K562 (cell line): ENCODE measurements around the gene NUPR1. TPM values are rescaled to one million over a fixed set of nuclear protein-coding genes. Genes with fewer than 3 reads are reported as not detected.
"Not testable (repeated sequence)": the region's sequence is repeated elsewhere in the genome, so short reads cannot be mapped to it uniquely, and the experiment has no call there.

Source experiments
- ATAC-seq: fragments of 200-7000 bp; cut with Tn5 transposase; 3 replicates; pipeline ENCODE4 v1.9.1; 2020; ENCODE audit warnings: moderate library complexity
- BruUV-seq: library from RNA; stranded (reverse); fragments of 400-500 nt; replicated peaks from 2 replicates; lab custom pipeline; 2021; lab: Mats Ljungman, UMichigan
- CTCF ChIA-PET: fragments of 300-600 bp; formaldehyde crosslinking; extraction: SDS; loops from one replicate; lab custom pipeline; 2021; ENCODE audit warnings: low intra/inter-chr PET ratio; lab: Yijun Ruan, JAX
- POLR2A ChIA-PET: fragments of 300-600, 350-650 bp; sonication (Branson Sonifier 250); formaldehyde crosslinking; extraction: SDS; loops from one replicate; lab custom pipeline; 2021; ENCODE audit warnings: antibody characterized with exemption, inconsistent platforms; lab: Yijun Ruan, JAX
- DNase-seq, 4 experiments: peaks; one replicate each; pipeline versions ENCODE4 v3.0.0 to v3.0.0-alpha.2; 2011 to 2018; ENCODE audit warnings: low spot score in 3 of 4, mixed read lengths in 3 of 4; ENCODE audit errors: extremely low read depth in 1 of 4
- FAIRE-seq: peaks from 2 replicates; lab custom pipeline; 2011; peaks lifted over from hg19 to GRCh38; lab: Jason Lieb, UNC
- H2AFZ ChIP-seq: 2 replicates; pipeline ENCODE4 v1.6.0; 2011; ENCODE audit warnings: low read depth, low read length, control low read depth, inconsistent platforms
- H3K27ac ChIP-seq: fragments of 200-600 bp; 3 replicates; pipeline ENCODE4 v1.8.0; 2011; ENCODE audit warnings: low read depth, mild to moderate bottlenecking, control low read depth, inconsistent platforms, low read length, moderate library complexity, mixed read lengths; ENCODE audit errors: extremely low read depth
- H3K27me3 ChIP-seq, 2 experiments: fragments of 300-600 bp in 1 of 2; 2 replicates in 1 of 2; 3 replicates in 1 of 2; pipeline versions ENCODE4 v1.6.0 to v1.8.0; 2011; ENCODE audit warnings: inconsistent platforms in 2 of 2, low read length in 2 of 2, mild to moderate bottlenecking in 1 of 2, mixed read lengths in 1 of 2, moderate library complexity in 1 of 2; ENCODE audit not compliant: control insufficient read depth in 2 of 2, insufficient read depth in 2 of 2
- H3K36me3 ChIP-seq: fragments of 300-600 bp; 3 replicates; pipeline ENCODE4 v1.8.0; 2011; ENCODE audit warnings: mild to moderate bottlenecking, low read length, inconsistent platforms; ENCODE audit not compliant: control insufficient read depth, insufficient read depth
- H3K4me1 ChIP-seq, 2 experiments: fragments of 200-600 bp in 1 of 2; replicated peaks in 1 of 2; 2 replicates in 1 of 2; 3 replicates in 1 of 2; pipeline versions ENCODE4 v1.5.1 to v1.8.0; 2011; ENCODE audit warnings: inconsistent platforms in 2 of 2, low read length in 2 of 2, mild to moderate bottlenecking in 1 of 2, mixed read lengths in 1 of 2, moderate library complexity in 1 of 2; ENCODE audit not compliant: control insufficient read depth in 2 of 2, insufficient read depth in 2 of 2
- H3K4me2 ChIP-seq: 2 replicates; pipeline ENCODE4 v1.6.1; 2011; ENCODE audit warnings: low read length, control low read depth, inconsistent platforms, mixed read lengths; ENCODE audit not compliant: insufficient read depth
- H3K4me3 ChIP-seq: fragments of 200-600 bp; sonication (generic), shearing (Covaris generic); 2 replicates; pipeline ENCODE4 v1.5.1; 2016; ENCODE audit warnings: control low read depth, inconsistent platforms
- H3K79me2 ChIP-seq: fragments of 200-600 bp; 3 replicates; pipeline ENCODE4 v1.8.0; 2011; ENCODE audit warnings: low read length, inconsistent platforms; ENCODE audit not compliant: control insufficient read depth, insufficient read depth
- H3K9ac ChIP-seq, 2 experiments: 2 replicates each; pipeline versions ENCODE4 v1.6.0 to v1.6.1; 2011; ENCODE audit warnings: low read depth in 2 of 2, low read length in 2 of 2, control low read depth in 1 of 2, inconsistent platforms in 1 of 2, mild to moderate bottlenecking in 1 of 2, mixed read lengths in 1 of 2; ENCODE audit not compliant: insufficient read depth in 1 of 2
- H3K9me1 ChIP-seq: one replicate; pipeline ENCODE4 v1.6.0; 2011; ENCODE audit warnings: inconsistent platforms, mild to moderate bottlenecking, low read length, moderate library complexity; ENCODE audit not compliant: control insufficient read depth, insufficient read depth
- H3K9me3 ChIP-seq: replicated peaks from 2 replicates; pipeline ENCODE4 v1.5.1; 2011; ENCODE audit warnings: low read depth, low read length, inconsistent platforms; ENCODE audit not compliant: control insufficient read depth, insufficient read depth
- H4K20me1 ChIP-seq: replicated peaks from 2 replicates; pipeline ENCODE4 v1.6.1; 2011; ENCODE audit warnings: low read length, inconsistent platforms, mixed read lengths; ENCODE audit not compliant: control insufficient read depth, insufficient read depth
- WGBS: fragments of 100-300 bp; shearing (Covaris generic); methylation state at CpG from one replicate; pipeline ENCODE4 v1.1.6; 2016; ENCODE audit warnings: low coverage, mixed read lengths; ENCODE audit not compliant: insufficient coverage; ENCODE audit errors: missing lambda C conversion rate; 5-methylcytosine and 5-hydroxymethylcytosine counted together
- in situ Hi-C: fragments of 300-500 bp; cut with MboI; formaldehyde crosslinking; loops from 4 replicates; pipeline ENCODE4 v1.15.0; 2018; ENCODE audit warnings: inconsistent platforms, mixed read lengths
- intact Hi-C: fragments of 100-400 bp; cut with micrococcal nuclease; formaldehyde crosslinking; loops from 2 replicates; pipeline ENCODE4 v1.14.2; 2022
- polyA plus RNA-seq, 8 experiments: library from polyadenylated mRNA; depleted of rRNA in 4 of 8; stranded (reverse) in 5 of 8; unstranded in 3 of 8; fragments of >200 nt; fragmentation: Nextera tagmentation in 2 of 8; fragmentation: Illumina TruSeq in 1 of 8; extraction: Ambion mirVana in 2 of 8; extraction: Trizol in 1 of 8; gene quantifications; 2 replicates each; pipeline versions ENCODE4 v1.2.1 to v1.2.3, GENCODE V29; 2011 to 2014; ENCODE audit warnings: inconsistent platforms in 1 of 8, missing spikeins in 1 of 8
- total RNA-seq, 7 experiments: library from RNA; depleted of rRNA in 6 of 7; stranded (reverse); fragments of >200 nt in 6 of 7; fragmentation: Illumina TruSeq in 2 of 7; extraction: Trizol in 2 of 7; gene quantifications; 2 replicates each; pipeline versions ENCODE4 v1.2.1 to v1.2.3, GENCODE V29; 2011 to 2021; ENCODE audit warnings: low replicate concordance in 1 of 7

NUPR1 gene
- total and polyA plus RNA-seq, 9 of the 15 experiments (the other 6 are each of a cell fraction or from before 2014, with no cell fraction given) = 0.07 to 1.5 (median 0.27) TPM

GRCh38 chr16:28483361-28483760, 55.4 kb downstream of the NUPR1 start:
- H3K27me3 ChIP-seq, H3K9me3 ChIP-seq, H3K9ac ChIP-seq, H3K4me1 ChIP-seq, H3K4me3 ChIP-seq, H3K4me2 ChIP-seq, H3K79me2 ChIP-seq, intact Hi-C loops, H3K9me1 ChIP-seq, CTCF ChIA-PET, ATAC-seq, H3K27ac ChIP-seq, DNase-seq, H2AFZ ChIP-seq, H4K20me1 ChIP-seq, FAIRE-seq, BruUV-seq, POLR2A ChIA-PET: not testable (repeated sequence)
- WGBS = 83% methylated on average over 4 of the region's 5 CpGs
- H3K36me3 ChIP-seq = peaks cover 51% of the 10 kb centered on the region; the same call in 1 of the 3 replicates
- in situ Hi-C loops = loop anchor here (25.0 kb wide), 1 partner anchor 1729 kb away; no protein-coding TSS in a partner anchor

Other genes with a start within 250 kb of the NUPR1 start
Only the 7 nearest of the 13 such genes appear.
- gene NPIPB7, start 66.6 kb downstream of the NUPR1 start, total RNA-seq (2014; rRNA removed) = not detected in 2 replicates
- not detected in 2 replicates for gene NPIPB7, start 66.6 kb downstream of the NUPR1 start, total RNA-seq (2014; rRNA removed; fragmentation: Illumina TruSeq; extraction: Trizol)
- not detected in 2 replicates for gene NPIPB7, start 66.6 kb downstream of the NUPR1 start, total RNA-seq (2015; rRNA removed; fragmentation: Illumina TruSeq; extraction: Trizol)
- gene NPIPB7, start 66.6 kb downstream of the NUPR1 start, total RNA-seq (2021) = not detected in 2 replicates
- gene NPIPB7, start 66.6 kb downstream of the NUPR1 start, polyA plus RNA-seq (2011; rRNA removed) = not detected in 2 replicates
- gene NPIPB7, start 66.6 kb downstream of the NUPR1 start, polyA plus RNA-seq (2014; fragmentation: Illumina TruSeq; extraction: Trizol) = not detected in 2 replicates
- gene NPIPB7, start 66.6 kb downstream of the NUPR1 start, polyA plus RNA-seq (2014; fragmentation: Nextera tagmentation; extraction: Ambion mirVana) = under 1 TPM in 1 of 2 experiments, not detected in 1; 0.07 TPM
- gene NPIPB7, start 66.6 kb downstream of the NUPR1 start, polyA plus RNA-seq (2014; rRNA removed) = not detected in 2 replicates
- 11.0 and 11.1 TPM in 2 replicates for gene CLN3, start 46.9 kb downstream of the NUPR1 start, total RNA-seq (2014; rRNA removed)
- 4.5 and 5.6 TPM in 2 replicates for gene CLN3, start 46.9 kb downstream of the NUPR1 start, total RNA-seq (2014; rRNA removed; fragmentation: Illumina TruSeq; extraction: Trizol)
- 11.6 and 11.9 TPM in 2 replicates for gene CLN3, start 46.9 kb downstream of the NUPR1 start, total RNA-seq (2015; rRNA removed; fragmentation: Illumina TruSeq; extraction: Trizol)
- gene CLN3, start 46.9 kb downstream of the NUPR1 start, total RNA-seq (2021) = 27.1 and 31.9 TPM in 2 replicates
- gene CLN3, start 46.9 kb downstream of the NUPR1 start, polyA plus RNA-seq (2011; rRNA removed) = 12.5 and 24.8 TPM in 2 replicates
- gene CLN3, start 46.9 kb downstream of the NUPR1 start, polyA plus RNA-seq (2014; fragmentation: Illumina TruSeq; extraction: Trizol) = 20.9 and 30.5 TPM in 2 replicates
- gene CLN3, start 46.9 kb downstream of the NUPR1 start, polyA plus RNA-seq (2014; fragmentation: Nextera tagmentation; extraction: Ambion mirVana) = 1 to 10 TPM; 2.5 to 3.1 TPM
- 12.7 and 19.9 TPM in 2 replicates for gene CLN3, start 46.9 kb downstream of the NUPR1 start, polyA plus RNA-seq (2014; rRNA removed)
- 3.6 and 3.8 TPM in 2 replicates for gene APOBR, start 44.3 kb downstream of the NUPR1 start, total RNA-seq (2014; rRNA removed)
- gene APOBR, start 44.3 kb downstream of the NUPR1 start, total RNA-seq (2014; rRNA removed; fragmentation: Illumina TruSeq; extraction: Trizol) = 0.25 and 0.32 TPM in 2 replicates
- gene APOBR, start 44.3 kb downstream of the NUPR1 start, total RNA-seq (2015; rRNA removed; fragmentation: Illumina TruSeq; extraction: Trizol) = 1.9 and 2.3 TPM in 2 replicates
- gene APOBR, start 44.3 kb downstream of the NUPR1 start, total RNA-seq (2021) = 3.2 and 4.3 TPM in 2 replicates
- gene APOBR, start 44.3 kb downstream of the NUPR1 start, polyA plus RNA-seq (2011; rRNA removed) = 0.67 and 2.0 TPM in 2 replicates
- 3.8 and 7.3 TPM in 2 replicates for gene APOBR, start 44.3 kb downstream of the NUPR1 start, polyA plus RNA-seq (2014; fragmentation: Illumina TruSeq; extraction: Trizol)
- gene APOBR, start 44.3 kb downstream of the NUPR1 start, polyA plus RNA-seq (2014; fragmentation: Nextera tagmentation; extraction: Ambion mirVana) = under 1 TPM in 1 of 2 experiments, not detected in 1; 0.08 TPM
- gene APOBR, start 44.3 kb downstream of the NUPR1 start, polyA plus RNA-seq (2014; rRNA removed) = 4.2 and 6.1 TPM in 2 replicates
- gene IL27, start 32.1 kb downstream of the NUPR1 start, total RNA-seq (2014; rRNA removed) = not detected in 2 replicates
- gene IL27, start 32.1 kb downstream of the NUPR1 start, total RNA-seq (2014; rRNA removed; fragmentation: Illumina TruSeq; extraction: Trizol) = not detected in 2 replicates
- gene IL27, start 32.1 kb downstream of the NUPR1 start, total RNA-seq (2015; rRNA removed; fragmentation: Illumina TruSeq; extraction: Trizol) = not detected in 2 replicates
- not detected in 2 replicates for gene IL27, start 32.1 kb downstream of the NUPR1 start, total RNA-seq (2021)
- not detected in 2 replicates for gene IL27, start 32.1 kb downstream of the NUPR1 start, polyA plus RNA-seq (2011; rRNA removed)
- gene IL27, start 32.1 kb downstream of the NUPR1 start, polyA plus RNA-seq (2014; fragmentation: Illumina TruSeq; extraction: Trizol) = not detected in 2 replicates
- gene IL27, start 32.1 kb downstream of the NUPR1 start, polyA plus RNA-seq (2014; fragmentation: Nextera tagmentation; extraction: Ambion mirVana) = not detected
- not detected in 2 replicates for gene IL27, start 32.1 kb downstream of the NUPR1 start, polyA plus RNA-seq (2014; rRNA removed)
- gene SGF29, start 14.9 kb upstream of the NUPR1 start, total RNA-seq (2014; rRNA removed) = 33.1 and 36.1 TPM in 2 replicates
- gene SGF29, start 14.9 kb upstream of the NUPR1 start, total RNA-seq (2014; rRNA removed; fragmentation: Illumina TruSeq; extraction: Trizol) = 16.3 and 21.2 TPM in 2 replicates
- gene SGF29, start 14.9 kb upstream of the NUPR1 start, total RNA-seq (2015; rRNA removed; fragmentation: Illumina TruSeq; extraction: Trizol) = 28.1 and 31.3 TPM in 2 replicates
- 34.2 and 41.1 TPM in 2 replicates for gene SGF29, start 14.9 kb upstream of the NUPR1 start, total RNA-seq (2021)
- gene SGF29, start 14.9 kb upstream of the NUPR1 start, polyA plus RNA-seq (2011; rRNA removed) = 2.6 and 4.1 TPM in 2 replicates
- gene SGF29, start 14.9 kb upstream of the NUPR1 start, polyA plus RNA-seq (2014; fragmentation: Illumina TruSeq; extraction: Trizol) = 24.5 and 30.9 TPM in 2 replicates
- 10 to 100 TPM in 1 of 2 experiments, 1 to 10 TPM in 1; 6.0 to 11.9 TPM for gene SGF29, start 14.9 kb upstream of the NUPR1 start, polyA plus RNA-seq (2014; fragmentation: Nextera tagmentation; extraction: Ambion mirVana)
- 14.4 and 16.5 TPM in 2 replicates for gene SGF29, start 14.9 kb upstream of the NUPR1 start, polyA plus RNA-seq (2014; rRNA removed)
- gene SULT1A2, start 58.1 kb upstream of the NUPR1 start, total RNA-seq (2014; rRNA removed) = 1.8 and 3.2 TPM in 2 replicates
- 0.64 and 0.73 TPM in 2 replicates for gene SULT1A2, start 58.1 kb upstream of the NUPR1 start, total RNA-seq (2014; rRNA removed; fragmentation: Illumina TruSeq; extraction: Trizol)
- gene SULT1A2, start 58.1 kb upstream of the NUPR1 start, total RNA-seq (2015; rRNA removed; fragmentation: Illumina TruSeq; extraction: Trizol) = 1.6 and 1.9 TPM in 2 replicates
- 1.1 and 1.2 TPM in 2 replicates for gene SULT1A2, start 58.1 kb upstream of the NUPR1 start, total RNA-seq (2021)
- 0.39 and 0.92 TPM in 2 replicates for gene SULT1A2, start 58.1 kb upstream of the NUPR1 start, polyA plus RNA-seq (2011; rRNA removed)
- 1.3 and 2.1 TPM in 2 replicates for gene SULT1A2, start 58.1 kb upstream of the NUPR1 start, polyA plus RNA-seq (2014; fragmentation: Illumina TruSeq; extraction: Trizol)
- 1 to 10 TPM; 2.4 to 2.9 TPM for gene SULT1A2, start 58.1 kb upstream of the NUPR1 start, polyA plus RNA-seq (2014; fragmentation: Nextera tagmentation; extraction: Ambion mirVana)
- 1.5 and 1.7 TPM in 2 replicates for gene SULT1A2, start 58.1 kb upstream of the NUPR1 start, polyA plus RNA-seq (2014; rRNA removed)
- gene SULT1A1, start 71.1 kb upstream of the NUPR1 start, total RNA-seq (2014; rRNA removed) = 21.2 and 30.2 TPM in 2 replicates
- 9.6 and 11.6 TPM in 2 replicates for gene SULT1A1, start 71.1 kb upstream of the NUPR1 start, total RNA-seq (2014; rRNA removed; fragmentation: Illumina TruSeq; extraction: Trizol)
- gene SULT1A1, start 71.1 kb upstream of the NUPR1 start, total RNA-seq (2015; rRNA removed; fragmentation: Illumina TruSeq; extraction: Trizol) = 21.3 and 22.4 TPM in 2 replicates
- 15.3 and 15.6 TPM in 2 replicates for gene SULT1A1, start 71.1 kb upstream of the NUPR1 start, total RNA-seq (2021)
- gene SULT1A1, start 71.1 kb upstream of the NUPR1 start, polyA plus RNA-seq (2011; rRNA removed) = 2.9 and 3.4 TPM in 2 replicates
- gene SULT1A1, start 71.1 kb upstream of the NUPR1 start, polyA plus RNA-seq (2014; fragmentation: Illumina TruSeq; extraction: Trizol) = 30.1 and 33.7 TPM in 2 replicates
- gene SULT1A1, start 71.1 kb upstream of the NUPR1 start, polyA plus RNA-seq (2014; fragmentation: Nextera tagmentation; extraction: Ambion mirVana) = 10 to 100 TPM; 16.6 to 22.9 TPM
- gene SULT1A1, start 71.1 kb upstream of the NUPR1 start, polyA plus RNA-seq (2014; rRNA removed) = 15.6 and 15.8 TPM in 2 replicates